Activated CD8-positive, alpha-beta memory T cell treated with anti-CD3 and anti-CD28 coated beads for 24 hours (primary cell): Measurements from ENCODE around the gene CABLES2.

Experiments
- DNase-seq: peaks from one replicate; pipeline ENCODE4 v3.0.0-alpha.2; 2020

The CABLES2 gene

GRCh38 chr20:62403331-62403730 lies 3.8 kb downstream of the CABLES2 start:
- DNase-seq, result no peak

GRCh38 chr20:62402456-62403150 lies 4.5 kb downstream of the CABLES2 start:
- DNase-seq, result no peak

- DNase-seq, result no peak
These were observed 5.7 kb downstream of the CABLES2 start for GRCh38 chr20:62401331-62401779.

- DNase-seq, result no peak
These were observed 6.5 kb downstream of the CABLES2 start for GRCh38 chr20:62400541-62400940.

GRCh38 chr20:62400021-62400420 lies 7.1 kb downstream of the CABLES2 start:
- DNase-seq, result no peak

GRCh38 chr20:62398120-62398821 lies 8.8 kb downstream of the CABLES2 start:
- no peak for DNase-seq

GRCh38 chr20:62396367-62397239 lies 10.5 kb downstream of the CABLES2 start:
- no peak for DNase-seq

GRCh38 chr20:62395311-62396242 lies 11.5 kb downstream of the CABLES2 start:
- DNase-seq, result no peak

GRCh38 chr20:62394248-62395245 lies 12.5 kb downstream of the CABLES2 start:
- DNase-seq, result no peak

GRCh38 chr20:62393830-62394229 lies 13.3 kb downstream of the CABLES2 start:
- DNase-seq, result no peak

GRCh38 chr20:62393335-62393665 lies 13.8 kb downstream of the CABLES2 start:
- no peak for DNase-seq

GRCh38 chr20:62392621-62393334 lies 14.3 kb downstream of the CABLES2 start:
- DNase-seq, result no peak

- no peak for DNase-seq
These were observed 15.0 kb downstream of the CABLES2 start for GRCh38 chr20:62392077-62392418.

GRCh38 chr20:62391165-62392076 lies 15.7 kb downstream of the CABLES2 start:
- no peak for DNase-seq

- DNase-seq, result no peak
These were observed 16.5 kb downstream of the CABLES2 start for GRCh38 chr20:62390317-62391164.

GRCh38 chr20:62389601-62390087 lies 17.4 kb downstream of the CABLES2 start:
- DNase-seq, result no peak

- DNase-seq, result no peak
These were observed 18.1 kb downstream of the CABLES2 start for GRCh38 chr20:62388839-62389600.
